Upper lobe of left lung (tissue), 4 donors: ENCODE data around the gene CACNA2D1.

Experiments used
- POLR2AphosphoS5 ChIP-seq, 2 donors: sonication (generic); formaldehyde crosslinking; IDR thresholded peaks; one replicate each; pipeline ENCODE4 v1.5.1; 2017; ENCODE audit warnings: antibody characterized with exemption in 2 of 2
- TF ChIP-seq, protein P1 (sequence below), 6 experiments: fragments of 450-650 bp in 4 of 6; fragments of 200-600 bp in 2 of 6; sonication (generic) in 2 of 6; IDR thresholded peaks; one replicate each; pipeline ENCODE4 v1.5.1; 2016 to 2019; ENCODE audit warnings: antibody characterized with exemption in 6 of 6

DNA sequence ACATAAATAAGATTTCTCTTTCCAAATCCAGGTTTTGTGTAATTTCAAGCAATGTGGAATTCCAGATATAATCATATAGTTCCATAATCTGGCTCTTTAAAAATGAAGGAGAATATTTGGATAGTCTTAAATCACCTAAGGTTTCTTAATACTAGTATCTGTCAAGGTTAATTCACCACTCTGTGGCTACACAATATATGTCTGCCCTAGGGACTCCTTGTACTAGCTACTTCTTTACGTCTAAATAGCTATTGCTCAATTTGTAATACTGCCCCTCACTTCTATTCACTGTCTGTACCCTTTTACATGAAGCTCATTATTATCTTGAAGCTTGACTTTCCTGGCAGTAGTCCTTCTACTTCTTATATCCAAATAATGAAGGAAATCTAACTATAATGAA, 47.2 kb downstream of the CACNA2D1 start:
- TF ChIP-seq, protein P1, sequence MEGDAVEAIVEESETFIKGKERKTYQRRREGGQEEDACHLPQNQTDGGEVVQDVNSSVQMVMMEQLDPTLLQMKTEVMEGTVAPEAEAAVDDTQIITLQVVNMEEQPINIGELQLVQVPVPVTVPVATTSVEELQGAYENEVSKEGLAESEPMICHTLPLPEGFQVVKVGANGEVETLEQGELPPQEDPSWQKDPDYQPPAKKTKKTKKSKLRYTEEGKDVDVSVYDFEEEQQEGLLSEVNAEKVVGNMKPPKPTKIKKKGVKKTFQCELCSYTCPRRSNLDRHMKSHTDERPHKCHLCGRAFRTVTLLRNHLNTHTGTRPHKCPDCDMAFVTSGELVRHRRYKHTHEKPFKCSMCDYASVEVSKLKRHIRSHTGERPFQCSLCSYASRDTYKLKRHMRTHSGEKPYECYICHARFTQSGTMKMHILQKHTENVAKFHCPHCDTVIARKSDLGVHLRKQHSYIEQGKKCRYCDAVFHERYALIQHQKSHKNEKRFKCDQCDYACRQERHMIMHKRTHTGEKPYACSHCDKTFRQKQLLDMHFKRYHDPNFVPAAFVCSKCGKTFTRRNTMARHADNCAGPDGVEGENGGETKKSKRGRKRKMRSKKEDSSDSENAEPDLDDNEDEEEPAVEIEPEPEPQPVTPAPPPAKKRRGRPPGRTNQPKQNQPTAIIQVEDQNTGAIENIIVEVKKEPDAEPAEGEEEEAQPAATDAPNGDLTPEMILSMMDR (IDR thresholded peaks at IDR 0.05), result no peak
- no peak for TF ChIP-seq POLR2AphosphoS5 (IDR thresholded peaks at IDR 0.05)
